Liver (tissue), 9 donors: Measurements from ENCODE around the gene CDC42EP2. TPM values are rescaled to one million over a fixed set of nuclear protein-coding genes. Genes with fewer than 3 reads are reported as not detected.

Experiments used
- DNase-seq: peaks from one replicate; pipeline ENCODE4 v3.0.0-alpha.2; 2017; ENCODE audit warnings: low spot score
- H3K27ac ChIP-seq, 2 donors: one replicate each; pipeline ENCODE4 v1.7.0; 2013; ENCODE audit warnings: inconsistent platforms in 2 of 2, low read length in 2 of 2, control low read depth in 1 of 2, low read depth in 1 of 2, mild to moderate bottlenecking in 1 of 2
- H3K27me3 ChIP-seq, 4 donors: one replicate each; pipeline versions ENCODE4 v1.6.1 to v1.7.0; 2013; ENCODE audit warnings: low read length in 3 of 4, inconsistent platforms in 1 of 4, mild to moderate bottlenecking in 1 of 4, moderate library complexity in 1 of 4; ENCODE audit not compliant: control insufficient read depth in 4 of 4, insufficient read depth in 4 of 4
- H3K36me3 ChIP-seq, 4 donors: one replicate each; pipeline versions ENCODE4 v1.6.1 to v1.7.0; 2013; ENCODE audit warnings: low read length in 3 of 4, mild to moderate bottlenecking in 3 of 4, low read depth in 1 of 4, moderate library complexity in 1 of 4; ENCODE audit not compliant: control insufficient read depth in 4 of 4, insufficient read depth in 3 of 4
- H3K4me1 ChIP-seq, 4 donors: one replicate each; pipeline versions ENCODE4 v1.6.1 to v1.7.0; 2013; ENCODE audit warnings: low read length in 3 of 4, mild to moderate bottlenecking in 3 of 4, moderate library complexity in 1 of 4; ENCODE audit not compliant: control insufficient read depth in 4 of 4, insufficient read depth in 4 of 4
- H3K4me3 ChIP-seq, 3 donors: one replicate each; pipeline versions ENCODE4 v1.6.1 to v1.7.0; 2013; ENCODE audit warnings: low read length in 3 of 3, control low read depth in 1 of 3, low read depth in 1 of 3, mild to moderate bottlenecking in 1 of 3
- H3K9ac ChIP-seq, 2 donors: one replicate each; pipeline ENCODE4 v1.7.0; 2013; ENCODE audit warnings: low read length in 2 of 2, mild to moderate bottlenecking in 2 of 2, moderate library complexity in 2 of 2, control low read depth in 1 of 2, low read depth in 1 of 2
- H3K9me3 ChIP-seq, 4 donors: one replicate each; pipeline versions ENCODE4 v1.6.1 to v1.7.0; 2013; ENCODE audit warnings: low read length in 3 of 4; ENCODE audit not compliant: control insufficient read depth in 4 of 4
- EGR1 ChIP-seq, 2 donors: IDR thresholded peaks; 2 replicates each; pipeline ENCODE4 v1.6.1; 2016 to 2018; ENCODE audit warnings: antibody characterized with exemption in 2 of 2, low read depth in 2 of 2
- GABPA ChIP-seq, 2 donors: IDR thresholded peaks in 1 of 2; conservative IDR thresholded peaks in 1 of 2; 2 replicates each; pipeline ENCODE4 v1.6.1; 2016; ENCODE audit warnings: antibody characterized with exemption in 2 of 2, mild to moderate bottlenecking in 1 of 2, moderate library complexity in 1 of 2
- JUND ChIP-seq, 2 donors: IDR thresholded peaks; 2 replicates each; pipeline ENCODE4 v1.6.1; 2016; ENCODE audit warnings: antibody characterized with exemption in 2 of 2
- MAX ChIP-seq: IDR thresholded peaks from 2 replicates; pipeline ENCODE4 v1.6.1; 2016; ENCODE audit warnings: antibody characterized with exemption
- NR2F2 ChIP-seq: IDR thresholded peaks from 2 replicates; pipeline ENCODE4 v1.6.1; 2016; ENCODE audit warnings: antibody characterized with exemption
- RAD21 ChIP-seq, 2 donors: IDR thresholded peaks; 2 replicates each; pipeline ENCODE4 v1.6.1; 2016; ENCODE audit warnings: antibody characterized with exemption in 2 of 2, mild to moderate bottlenecking in 2 of 2
- REST ChIP-seq: IDR thresholded peaks from 2 replicates; pipeline ENCODE4 v1.6.1; 2016; ENCODE audit warnings: antibody characterized with exemption, mild to moderate bottlenecking
- RXRA ChIP-seq, 2 donors: IDR thresholded peaks; 2 replicates each; pipeline ENCODE4 v1.6.1; 2017 to 2018; ENCODE audit warnings: antibody characterized with exemption in 2 of 2, mild to moderate bottlenecking in 1 of 2
- TAF1 ChIP-seq: conservative IDR thresholded peaks from 2 replicates; pipeline ENCODE4 v1.6.1; 2016; ENCODE audit warnings: antibody characterized with exemption, mild to moderate bottlenecking
- YY1 ChIP-seq: IDR thresholded peaks from 2 replicates; pipeline ENCODE4 v1.6.1; 2016; ENCODE audit warnings: antibody characterized with exemption, mild to moderate bottlenecking
- WGBS: extraction: QIAGEN DNeasy Blood & Tissue Kit; methylation state at CpG from one replicate; pipeline ENCODE4 v1.1.7; 2013; 5-methylcytosine and 5-hydroxymethylcytosine counted together
- polyA plus RNA-seq, 2 donors: library from polyadenylated mRNA; stranded (reverse) in 1 of 2; unstranded in 1 of 2; fragments of 200-250 nt in 1 of 2; fragments of >200 nt in 1 of 2; fragmentation: Nextera tagmentation in 1 of 2; extraction: Ambion mirVana in 1 of 2; gene quantifications; one replicate each; pipeline versions ENCODE4 v1.2.1 to v1.2.3, GENCODE V29; 2013 to 2015
- total RNA-seq, 2 donors: library from RNA; depleted of rRNA; stranded (reverse); fragments of >200 nt; gene quantifications; one replicate each; pipeline ENCODE4 v1.2.3, GENCODE V29; 2014
- donor health status: healthy.
- donor health status: healthy.
- donor health status: healthy.
- donor health status: healthy.
- donor health status: healthy.

Gene CDC42EP2
- total and polyA plus RNA-seq, 4 donors, result 1.8 to 3.4 (median 1.9) TPM

- Histone ChIP-seq H3K36me3 (peaks cover 0 to 20% (median 12%) of the 10 kb centered on the region in 4 donors), H3K9ac (no peak overlapping the region), H3K27me3 (no peaks in the 10 kb centered on the region), H3K9me3 (no peaks in the 10 kb centered on the region), H3K4me3 (no peak overlapping the region), H3K4me1 (peaks cover 0 to 20% (median 14%) of the 10 kb centered on the region in 4 donors), H3K27ac (no peak overlapping the region)
- 95% methylated on average over 2 of the region's 2 CpGs for WGBS
- no peak for DNase-seq
- no peak for TF ChIP-seq JUND (IDR thresholded peaks at IDR 0.05)
- TF ChIP-seq EGR1 (IDR thresholded peaks at IDR 0.05; ENCODE audit: low read depth in 2 of 2), result no peak
Measured at GRCh38 chr11:65278356-65278755, 36.3 kb upstream of the CDC42EP2 start.

- WGBS, result 95% methylated on average over 4 of the region's 4 CpGs
- Histone ChIP-seq H3K4me3 (no peak overlapping the region), H3K9ac (no peak overlapping the region), H3K4me1 (peaks cover 0 to 20% (median 14%) of the 10 kb centered on the region in 4 donors), H3K9me3 (no peaks in the 10 kb centered on the region), H3K36me3 (peaks cover 0 to 20% (median 12%) of the 10 kb centered on the region in 4 donors), H3K27ac (peak overlapping the region; percentile 10 to 32), H3K27me3 (no peaks in the 10 kb centered on the region)
- TF ChIP-seq RAD21 (IDR thresholded peaks at IDR 0.05) (no peak), NR2F2 (no peak), TAF1 (no peak), MAX (no peak), JUND (IDR thresholded peaks at IDR 0.05) (no peak), REST (no peak), RXRA (IDR thresholded peaks at IDR 0.05) (no peak)
- no peak for DNase-seq
Measured at GRCh38 chr11:65279279-65279678, 35.4 kb upstream of the CDC42EP2 start.

- H3K9ac ChIP-seq, result no peak overlapping the region
- DNase-seq, result no peak
- no peaks in the 10 kb centered on the region for H3K27me3 ChIP-seq
- TF ChIP-seq EGR1 (IDR thresholded peaks at IDR 0.05; ENCODE audit: low read depth in 2 of 2), result peak in 1 of 2 donors; percentile 47
- no peak for TF ChIP-seq RAD21 (IDR thresholded peaks at IDR 0.05)
- peak overlapping the region; percentile 32 to 52 for H3K27ac ChIP-seq
- H3K4me3 ChIP-seq, result no peak overlapping the region
- peaks cover 0 to 20% (median 12%) of the 10 kb centered on the region in 4 donors for H3K36me3 ChIP-seq
- WGBS, result 72% methylated on average over 5 of the region's 5 CpGs
- H3K4me1 ChIP-seq, result peaks cover 0 to 19% (median 14%) of the 10 kb centered on the region in 4 donors
- no peaks in the 10 kb centered on the region for H3K9me3 ChIP-seq
Measured at GRCh38 chr11:65279741-65280440, 34.8 kb upstream of the CDC42EP2 start.

- Histone ChIP-seq H3K27me3 (no peaks in the 10 kb centered on the region), H3K4me1 (peaks cover 0 to 12% (median 8%) of the 10 kb centered on the region in 4 donors), H3K4me3 (no peak overlapping the region), H3K27ac (peak overlapping the region; percentile 32 to 52), H3K9me3 (no peaks in the 10 kb centered on the region), H3K9ac (no peak overlapping the region), H3K36me3 (peaks cover 0 to 20% (median 12%) of the 10 kb centered on the region in 4 donors)
- WGBS, result 81% methylated on average over 4 of the region's 4 CpGs
- DNase-seq, result no peak
- no peak for TF ChIP-seq YY1
- TF ChIP-seq NR2F2, result no peak
- no peak for TF ChIP-seq GABPA (IDR thresholded peaks at IDR 0.05 in 1 of 2, conservative IDR thresholded peaks at IDR 0.05 in 1 of 2)
- no peak for TF ChIP-seq RAD21 (IDR thresholded peaks at IDR 0.05)
- no peak for TF ChIP-seq REST
Measured at GRCh38 chr11:65280646-65281045, 34.0 kb upstream of the CDC42EP2 start.
